ENCODE results near the gene GNMT. TPM values are rescaled to one million over a fixed set of nuclear protein-coding genes. Genes with fewer than 3 reads are reported as not detected.

GNMT gene
- total and polyA plus RNA-seq, 9 of the 15 experiments (the other 6 are each of a cell fraction or from before 2014, with no cell fraction given), result 0.11 to 0.29 (median 0.15) TPM; not detected in 6

DNA sequence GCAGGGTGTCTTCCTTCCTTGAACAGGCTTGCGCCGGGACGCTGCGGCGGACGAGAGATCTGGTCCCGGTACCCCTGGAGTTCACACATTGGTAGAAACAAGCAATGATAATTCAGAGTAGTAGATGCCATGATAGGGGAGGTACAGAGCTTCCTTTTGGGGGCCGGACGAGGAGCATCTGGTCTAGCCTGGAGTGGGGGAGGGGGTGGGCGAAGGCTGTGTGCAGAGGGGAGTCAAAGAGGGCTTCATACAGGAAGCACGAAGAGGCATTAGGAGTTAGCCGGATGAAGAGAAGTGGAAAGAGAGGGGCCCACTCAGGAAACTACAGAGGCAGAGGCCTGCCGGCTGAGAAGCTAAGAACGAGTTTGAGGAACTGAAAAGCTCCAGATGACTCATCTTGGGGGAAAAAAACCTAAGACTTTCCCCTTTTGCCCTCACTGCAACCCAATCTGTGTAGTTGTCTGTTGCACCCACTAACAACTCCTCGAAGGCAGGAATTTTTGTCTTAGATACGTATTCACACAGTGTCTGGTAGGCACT, 30.7 kb upstream of the GNMT start (continued):
- TF ChIP-seq ZBTB8A (IDR thresholded peaks at IDR 0.05; ENCODE audit: partially characterized antibody) (no peak), ETV5 (CRISPR knock-in tag; IDR thresholded peaks at IDR 0.05; ENCODE audit: low read depth) (no peak), BCOR (IDR thresholded peaks at IDR 0.05) (0 out of 2 replicates have a peak, but pooled peaks have one; percentile 5), SMARCA5 (IDR thresholded peaks at IDR 0.05) (0 out of 2 replicates have a peak, but pooled peaks have one; percentile 30), TAF7 (tag; IDR thresholded peaks at IDR 0.05) (peak; percentile 26), ARNT (IDR thresholded peaks at IDR 0.05) (no peak), CREM (IDR thresholded peaks at IDR 0.05; ENCODE audit: low read depth) (no peak), MED1 (CRISPR knock-in tag; IDR thresholded peaks at IDR 0.05; ENCODE audit: borderline replicate concordance) (no peak), TCFL5 (CRISPR knock-in tag; conservative IDR thresholded peaks at IDR 0.05) (no peak), ZSCAN29 (IDR thresholded peaks at IDR 0.05) (no peak), ZBED1 (IDR thresholded peaks at IDR 0.05) (no peak), EZH2 (IDR thresholded peaks at IDR 0.05; ENCODE audit: borderline replicate concordance, low read depth, low read length) (no peak), SRF (CRISPR knock-in tag; IDR thresholded peaks at IDR 0.05) (no peak), MTF1 (CRISPR knock-in tag; IDR thresholded peaks at IDR 0.05; ENCODE audit: borderline replicate concordance) (0 out of 2 replicates have a peak, but pooled peaks have one; percentile 18)
- TF ChIP-seq, protein P1, sequence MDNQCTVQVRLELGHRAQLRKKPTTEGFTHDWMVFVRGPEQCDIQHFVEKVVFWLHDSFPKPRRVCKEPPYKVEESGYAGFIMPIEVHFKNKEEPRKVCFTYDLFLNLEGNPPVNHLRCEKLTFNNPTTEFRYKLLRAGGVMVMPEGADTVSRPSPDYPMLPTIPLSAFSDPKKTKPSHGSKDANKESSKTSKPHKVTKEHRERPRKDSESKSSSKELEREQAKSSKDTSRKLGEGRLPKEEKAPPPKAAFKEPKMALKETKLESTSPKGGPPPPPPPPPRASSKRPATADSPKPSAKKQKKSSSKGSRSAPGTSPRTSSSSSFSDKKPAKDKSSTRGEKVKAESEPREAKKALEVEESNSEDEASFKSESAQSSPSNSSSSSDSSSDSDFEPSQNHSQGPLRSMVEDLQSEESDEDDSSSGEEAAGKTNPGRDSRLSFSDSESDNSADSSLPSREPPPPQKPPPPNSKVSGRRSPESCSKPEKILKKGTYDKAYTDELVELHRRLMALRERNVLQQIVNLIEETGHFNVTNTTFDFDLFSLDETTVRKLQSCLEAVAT (IDR thresholded peaks at IDR 0.05), result peak; percentile 21 to 47; a peak in 2 of 4 replicates
- TF ChIP-seq, protein P2, sequence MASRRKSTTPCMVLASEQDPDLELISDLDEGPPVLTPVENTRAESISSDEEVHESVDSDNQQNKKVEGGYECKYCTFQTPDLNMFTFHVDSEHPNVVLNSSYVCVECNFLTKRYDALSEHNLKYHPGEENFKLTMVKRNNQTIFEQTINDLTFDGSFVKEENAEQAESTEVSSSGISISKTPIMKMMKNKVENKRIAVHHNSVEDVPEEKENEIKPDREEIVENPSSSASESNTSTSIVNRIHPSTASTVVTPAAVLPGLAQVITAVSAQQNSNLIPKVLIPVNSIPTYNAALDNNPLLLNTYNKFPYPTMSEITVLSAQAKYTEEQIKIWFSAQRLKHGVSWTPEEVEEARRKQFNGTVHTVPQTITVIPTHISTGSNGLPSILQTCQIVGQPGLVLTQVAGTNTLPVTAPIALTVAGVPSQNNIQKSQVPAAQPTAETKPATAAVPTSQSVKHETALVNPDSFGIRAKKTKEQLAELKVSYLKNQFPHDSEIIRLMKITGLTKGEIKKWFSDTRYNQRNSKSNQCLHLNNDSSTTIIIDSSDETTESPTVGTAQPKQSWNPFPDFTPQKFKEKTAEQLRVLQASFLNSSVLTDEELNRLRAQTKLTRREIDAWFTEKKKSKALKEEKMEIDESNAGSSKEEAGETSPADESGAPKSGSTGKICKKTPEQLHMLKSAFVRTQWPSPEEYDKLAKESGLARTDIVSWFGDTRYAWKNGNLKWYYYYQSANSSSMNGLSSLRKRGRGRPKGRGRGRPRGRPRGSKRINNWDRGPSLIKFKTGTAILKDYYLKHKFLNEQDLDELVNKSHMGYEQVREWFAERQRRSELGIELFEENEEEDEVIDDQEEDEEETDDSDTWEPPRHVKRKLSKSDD (conservative IDR thresholded peaks at IDR 0.05; ENCODE audit: low read length), result no peak
- TF ChIP-seq, protein P3, sequence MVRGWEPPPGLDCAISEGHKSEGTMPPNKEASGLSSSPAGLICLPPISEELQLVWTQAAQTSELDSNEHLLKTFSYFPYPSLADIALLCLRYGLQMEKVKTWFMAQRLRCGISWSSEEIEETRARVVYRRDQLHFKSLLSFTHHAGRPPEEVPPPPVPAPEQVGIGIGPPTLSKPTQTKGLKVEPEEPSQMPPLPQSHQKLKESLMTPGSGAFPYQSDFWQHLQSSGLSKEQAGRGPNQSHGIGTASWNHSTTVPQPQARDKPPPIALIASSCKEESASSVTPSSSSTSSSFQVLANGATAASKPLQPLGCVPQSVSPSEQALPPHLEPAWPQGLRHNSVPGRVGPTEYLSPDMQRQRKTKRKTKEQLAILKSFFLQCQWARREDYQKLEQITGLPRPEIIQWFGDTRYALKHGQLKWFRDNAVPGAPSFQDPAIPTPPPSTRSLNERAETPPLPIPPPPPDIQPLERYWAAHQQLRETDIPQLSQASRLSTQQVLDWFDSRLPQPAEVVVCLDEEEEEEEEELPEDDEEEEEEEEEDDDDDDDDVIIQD (CRISPR knock-in tag; IDR thresholded peaks at IDR 0.05), result peak; percentile 70; the same call in 1 of the 2 replicates
- TF ChIP-seq, protein P4, sequence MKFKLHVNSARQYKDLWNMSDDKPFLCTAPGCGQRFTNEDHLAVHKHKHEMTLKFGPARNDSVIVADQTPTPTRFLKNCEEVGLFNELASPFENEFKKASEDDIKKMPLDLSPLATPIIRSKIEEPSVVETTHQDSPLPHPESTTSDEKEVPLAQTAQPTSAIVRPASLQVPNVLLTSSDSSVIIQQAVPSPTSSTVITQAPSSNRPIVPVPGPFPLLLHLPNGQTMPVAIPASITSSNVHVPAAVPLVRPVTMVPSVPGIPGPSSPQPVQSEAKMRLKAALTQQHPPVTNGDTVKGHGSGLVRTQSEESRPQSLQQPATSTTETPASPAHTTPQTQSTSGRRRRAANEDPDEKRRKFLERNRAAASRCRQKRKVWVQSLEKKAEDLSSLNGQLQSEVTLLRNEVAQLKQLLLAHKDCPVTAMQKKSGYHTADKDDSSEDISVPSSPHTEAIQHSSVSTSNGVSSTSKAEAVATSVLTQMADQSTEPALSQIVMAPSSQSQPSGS (CRISPR knock-in tag; IDR thresholded peaks at IDR 0.05), result no peak
- TF ChIP-seq, protein P5, sequence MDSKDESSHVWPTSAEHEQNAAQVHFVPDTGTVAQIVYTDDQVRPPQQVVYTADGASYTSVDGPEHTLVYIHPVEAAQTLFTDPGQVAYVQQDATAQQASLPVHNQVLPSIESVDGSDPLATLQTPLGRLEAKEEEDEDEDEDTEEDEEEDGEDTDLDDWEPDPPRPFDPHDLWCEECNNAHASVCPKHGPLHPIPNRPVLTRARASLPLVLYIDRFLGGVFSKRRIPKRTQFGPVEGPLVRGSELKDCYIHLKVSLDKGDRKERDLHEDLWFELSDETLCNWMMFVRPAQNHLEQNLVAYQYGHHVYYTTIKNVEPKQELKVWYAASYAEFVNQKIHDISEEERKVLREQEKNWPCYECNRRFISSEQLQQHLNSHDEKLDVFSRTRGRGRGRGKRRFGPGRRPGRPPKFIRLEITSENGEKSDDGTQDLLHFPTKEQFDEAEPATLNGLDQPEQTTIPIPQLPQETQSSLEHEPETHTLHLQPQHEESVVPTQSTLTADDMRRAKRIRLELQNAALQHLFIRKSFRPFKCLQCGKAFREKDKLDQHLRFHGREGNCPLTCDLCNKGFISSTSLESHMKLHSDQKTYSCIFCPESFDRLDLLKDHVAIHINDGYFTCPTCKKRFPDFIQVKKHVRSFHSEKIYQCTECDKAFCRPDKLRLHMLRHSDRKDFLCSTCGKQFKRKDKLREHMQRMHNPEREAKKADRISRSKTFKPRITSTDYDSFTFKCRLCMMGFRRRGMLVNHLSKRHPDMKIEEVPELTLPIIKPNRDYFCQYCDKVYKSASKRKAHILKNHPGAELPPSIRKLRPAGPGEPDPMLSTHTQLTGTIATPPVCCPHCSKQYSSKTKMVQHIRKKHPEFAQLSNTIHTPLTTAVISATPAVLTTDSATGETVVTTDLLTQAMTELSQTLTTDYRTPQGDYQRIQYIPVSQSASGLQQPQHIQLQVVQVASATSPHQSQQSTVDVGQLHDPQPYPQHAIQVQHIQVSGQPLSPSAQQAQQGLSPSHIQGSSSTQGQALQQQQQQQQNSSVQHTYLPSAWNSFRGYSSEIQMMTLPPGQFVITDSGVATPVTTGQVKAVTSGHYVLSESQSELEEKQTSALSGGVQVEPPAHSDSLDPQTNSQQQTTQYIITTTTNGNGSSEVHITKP (IDR thresholded peaks at IDR 0.05; ENCODE audit: partially characterized antibody), result peak; percentile 9

All from K562 (cell line).